PC-9 (cell line): Measurements from ENCODE around the gene SLC9A9. TPM values are rescaled to one million over a fixed set of nuclear protein-coding genes. Genes with fewer than 3 reads are reported as not detected.

Experiments used
- BruUV-seq: library from RNA; stranded (reverse); fragments of 400-500 nt; replicated peaks from 2 replicates; lab custom pipeline; 2021; lab: Mats Ljungman, UMichigan
- CTCF ChIA-PET: fragments of 300-600 bp; sonication (Branson Sonifier 250); formaldehyde crosslinking; loops from one replicate; lab custom pipeline; 2022; ENCODE audit warnings: antibody characterized with exemption; lab: Charles Lee
- POLR2A ChIA-PET: fragments of 300-600 bp; sonication (Branson Sonifier 250); formaldehyde crosslinking; loops from one replicate; lab custom pipeline; 2022; ENCODE audit warnings: antibody characterized with exemption; ENCODE audit not compliant: unreplicated experiment; lab: Charles Lee
- DNase-seq, 2 experiments: peaks; one replicate each; pipeline versions ENCODE4 v3.0.0 to v3.0.0-alpha.2; 2015 to 2022; ENCODE audit warnings: mixed read lengths in 1 of 2
- H2AFZ ChIP-seq: fragments of 200-600 bp; sonication (generic); 2 replicates; pipeline ENCODE4 v1.8.1; 2017; ENCODE audit warnings: antibody characterized with exemption
- H3F3A ChIP-seq: fragments of 200-600 bp; sonication (generic); 2 replicates; pipeline ENCODE4 v1.8.1; 2017; ENCODE audit warnings: antibody characterized with exemption, mild to moderate bottlenecking, low read depth; ENCODE audit not compliant: insufficient read depth
- H3K27ac ChIP-seq: fragments of 200-600 bp; sonication (generic); 2 replicates; pipeline ENCODE4 v1.6.1; 2016; ENCODE audit warnings: mixed run types
- H3K27me3 ChIP-seq: fragments of 200-600 bp; sonication (generic); 2 replicates; pipeline ENCODE4 v1.6.1; 2016; ENCODE audit warnings: low read depth, mixed run types; ENCODE audit not compliant: insufficient read depth
- H3K36me3 ChIP-seq: fragments of 200-600 bp; sonication (generic); 2 replicates; pipeline ENCODE4 v1.6.1; 2016; ENCODE audit warnings: low read depth, mixed run types
- H3K4me1 ChIP-seq: fragments of 200-600 bp; sonication (generic); replicated peaks from 2 replicates; pipeline ENCODE4 v1.6.1; 2016; ENCODE audit warnings: mixed run types; ENCODE audit not compliant: insufficient read depth
- H3K4me2 ChIP-seq: fragments of 200-600 bp; sonication (generic); 2 replicates; pipeline ENCODE4 v1.6.1; 2017; ENCODE audit warnings: mixed run types
- H3K4me3 ChIP-seq: fragments of 200-600 bp; sonication (generic); 2 replicates; pipeline ENCODE4 v1.6.1; 2016; ENCODE audit warnings: mixed run types
- H3K79me2 ChIP-seq: fragments of 200-600 bp; sonication (generic); 2 replicates; pipeline ENCODE4 v1.6.1; 2017; ENCODE audit warnings: low read depth, mixed run types
- H3K9me2 ChIP-seq: fragments of 200-600 bp; sonication (generic); 2 replicates; pipeline ENCODE4 v1.8.1; 2017; ENCODE audit warnings: mild to moderate bottlenecking; ENCODE audit not compliant: insufficient read depth
- H3K9me3 ChIP-seq: fragments of 200-600 bp; sonication (generic); 2 replicates; pipeline ENCODE4 v1.8.1; 2016; ENCODE audit warnings: low read depth; ENCODE audit not compliant: insufficient read depth
- H4K20me1 ChIP-seq: fragments of 200-600 bp; sonication (generic); 2 replicates; pipeline ENCODE4 v1.8.1; 2017; ENCODE audit not compliant: insufficient read depth
- EZH2 ChIP-seq: fragments of 200-600 bp; sonication (generic); IDR thresholded peaks from 2 replicates; pipeline ENCODE4 v1.8.0; 2017; ENCODE audit warnings: antibody characterized with exemption, low read depth
- intact Hi-C: fragments of 100-400 bp; cut with micrococcal nuclease; formaldehyde crosslinking; loops from one replicate; pipeline ENCODE4 v1.10.0; 2022; ENCODE audit not compliant: unreplicated experiment
- total RNA-seq: library from RNA; stranded (reverse); gene quantifications from 2 replicates; pipeline ENCODE4 v1.2.3, GENCODE V29; 2021
- TF ChIP-seq, protein P1 (sequence below): fragments of 200-600 bp; sonication (generic); conservative IDR thresholded peaks from 2 replicates; pipeline ENCODE4 v1.6.1; 2017; ENCODE audit warnings: mixed run types, antibody characterized with exemption, mild to moderate bottlenecking, moderate library complexity

The SLC9A9 gene
- total RNA-seq, 1 experiment from 2014 or later: 1.7 TPM

DNA sequence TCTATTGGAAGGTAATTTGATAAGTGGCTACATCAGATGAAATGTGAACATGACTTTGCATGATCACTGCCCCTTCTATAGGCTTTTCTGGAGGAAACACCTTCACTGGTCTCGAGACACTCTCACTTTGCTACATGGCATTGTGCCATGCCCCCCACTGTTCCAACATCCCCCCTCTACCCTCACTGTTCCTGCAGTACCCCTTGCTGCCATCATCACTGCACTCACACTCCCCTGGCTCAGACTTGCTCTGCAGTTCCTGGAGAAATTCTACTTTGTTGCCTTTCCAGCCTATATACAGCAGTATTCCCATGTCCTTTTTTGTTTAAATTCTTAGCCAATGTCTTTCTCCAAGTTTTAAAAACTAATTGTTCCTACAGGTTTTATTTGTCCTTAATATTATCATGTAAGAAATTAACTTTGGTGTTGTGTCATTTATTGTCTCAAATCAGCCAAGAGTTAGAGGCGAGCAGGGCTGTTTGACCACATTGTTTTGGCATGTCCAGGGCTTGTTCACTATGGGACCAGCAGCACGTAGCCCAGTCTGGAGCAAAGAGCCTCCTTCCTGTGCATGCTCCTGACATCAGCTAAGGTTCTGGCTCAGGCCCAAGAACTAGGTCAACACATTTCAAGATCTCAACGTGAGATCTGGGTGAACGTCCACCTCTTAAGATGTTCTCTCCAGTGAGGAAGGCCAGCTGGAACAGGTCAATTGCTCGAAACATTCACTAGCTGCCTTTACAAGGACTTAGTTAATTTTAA lies 246.4 kb downstream of the SLC9A9 start:
- Histone ChIP-seq H3K9me3 (no peaks in the 10 kb centered on the region), H4K20me1 (no peaks in the 10 kb centered on the region), H3K27me3 (no peaks in the 10 kb centered on the region), H3K4me2 (no peak overlapping the region), H3F3A (no peaks in the 10 kb centered on the region), H2AFZ (no peak overlapping the region), H3K4me1 (no peaks in the 10 kb centered on the region), H3K9me2 (no peaks in the 10 kb centered on the region), H3K27ac (no peak overlapping the region), H3K79me2 (no peaks in the 10 kb centered on the region), H3K36me3 (no peaks in the 10 kb centered on the region), H3K4me3 (no peak overlapping the region)
- no peak for TF ChIP-seq EZH2
- TF ChIP-seq, protein P1, sequence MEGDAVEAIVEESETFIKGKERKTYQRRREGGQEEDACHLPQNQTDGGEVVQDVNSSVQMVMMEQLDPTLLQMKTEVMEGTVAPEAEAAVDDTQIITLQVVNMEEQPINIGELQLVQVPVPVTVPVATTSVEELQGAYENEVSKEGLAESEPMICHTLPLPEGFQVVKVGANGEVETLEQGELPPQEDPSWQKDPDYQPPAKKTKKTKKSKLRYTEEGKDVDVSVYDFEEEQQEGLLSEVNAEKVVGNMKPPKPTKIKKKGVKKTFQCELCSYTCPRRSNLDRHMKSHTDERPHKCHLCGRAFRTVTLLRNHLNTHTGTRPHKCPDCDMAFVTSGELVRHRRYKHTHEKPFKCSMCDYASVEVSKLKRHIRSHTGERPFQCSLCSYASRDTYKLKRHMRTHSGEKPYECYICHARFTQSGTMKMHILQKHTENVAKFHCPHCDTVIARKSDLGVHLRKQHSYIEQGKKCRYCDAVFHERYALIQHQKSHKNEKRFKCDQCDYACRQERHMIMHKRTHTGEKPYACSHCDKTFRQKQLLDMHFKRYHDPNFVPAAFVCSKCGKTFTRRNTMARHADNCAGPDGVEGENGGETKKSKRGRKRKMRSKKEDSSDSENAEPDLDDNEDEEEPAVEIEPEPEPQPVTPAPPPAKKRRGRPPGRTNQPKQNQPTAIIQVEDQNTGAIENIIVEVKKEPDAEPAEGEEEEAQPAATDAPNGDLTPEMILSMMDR: no peak
- no TSS peak for BruUV-seq
- intact Hi-C loops: no loop called here
- ChIA-PET POLR2A (no interaction called here), CTCF (no interaction called here)
- no peak for DNase-seq

DNA sequence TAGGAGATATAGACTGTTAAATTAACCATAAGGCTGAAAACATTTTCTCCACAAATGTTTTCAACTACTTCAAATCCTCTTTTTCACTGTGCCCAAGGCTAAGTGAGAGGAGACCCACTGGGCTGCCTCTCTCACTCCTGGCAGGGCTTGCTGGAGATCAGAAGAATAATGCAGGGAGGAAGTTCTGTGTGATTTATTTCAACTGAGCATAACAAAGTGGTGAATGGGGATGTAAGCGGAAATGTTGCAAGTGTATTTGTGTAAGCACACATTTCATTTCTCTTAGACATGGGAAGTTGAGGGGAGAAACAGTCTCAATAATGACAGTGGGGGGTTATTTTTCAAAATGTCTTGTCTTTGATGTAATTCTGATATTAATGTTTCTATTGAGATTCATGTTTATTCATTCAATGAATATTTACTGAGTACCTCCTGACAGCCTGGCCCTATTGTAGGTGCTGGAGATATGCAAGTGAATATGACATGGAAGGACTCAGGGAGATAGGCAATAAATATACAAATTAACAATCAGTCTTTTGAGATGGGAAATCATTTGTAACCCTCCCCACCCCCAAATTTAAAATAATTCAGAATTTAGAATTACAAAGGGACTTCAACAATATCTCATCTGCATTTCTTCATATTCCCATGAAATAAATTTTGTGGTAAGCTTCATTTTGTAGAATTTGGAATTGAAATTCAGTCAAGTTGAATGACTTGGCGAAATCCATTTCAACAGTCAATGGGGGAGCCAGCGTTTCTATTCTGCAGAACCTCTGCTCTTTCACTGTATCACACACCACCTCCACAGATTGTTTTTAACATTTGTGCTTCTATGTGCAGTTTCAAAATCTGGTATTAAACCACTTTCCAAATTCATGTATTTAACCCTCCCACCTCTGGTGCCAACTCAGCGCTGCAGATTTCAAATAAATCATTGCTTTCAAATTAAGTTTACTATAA lies 247.2 kb downstream of the SLC9A9 start:
- Histone ChIP-seq H3K9me3 (no peaks in the 10 kb centered on the region), H3F3A (no peaks in the 10 kb centered on the region), H4K20me1 (no peaks in the 10 kb centered on the region), H3K36me3 (no peaks in the 10 kb centered on the region), H3K4me2 (no peak overlapping the region), H3K79me2 (no peaks in the 10 kb centered on the region), H3K27ac (no peak overlapping the region), H3K9me2 (no peaks in the 10 kb centered on the region), H3K4me3 (no peak overlapping the region), H2AFZ (no peak overlapping the region), H3K27me3 (no peaks in the 10 kb centered on the region), H3K4me1 (no peaks in the 10 kb centered on the region)
- BruUV-seq: no TSS peak
- TF ChIP-seq EZH2: no peak
- TF ChIP-seq, protein P1: no peak
- intact Hi-C loops: no loop called here
- ChIA-PET CTCF (no interaction called here), POLR2A (no interaction called here)
- DNase-seq: no peak

DNA sequence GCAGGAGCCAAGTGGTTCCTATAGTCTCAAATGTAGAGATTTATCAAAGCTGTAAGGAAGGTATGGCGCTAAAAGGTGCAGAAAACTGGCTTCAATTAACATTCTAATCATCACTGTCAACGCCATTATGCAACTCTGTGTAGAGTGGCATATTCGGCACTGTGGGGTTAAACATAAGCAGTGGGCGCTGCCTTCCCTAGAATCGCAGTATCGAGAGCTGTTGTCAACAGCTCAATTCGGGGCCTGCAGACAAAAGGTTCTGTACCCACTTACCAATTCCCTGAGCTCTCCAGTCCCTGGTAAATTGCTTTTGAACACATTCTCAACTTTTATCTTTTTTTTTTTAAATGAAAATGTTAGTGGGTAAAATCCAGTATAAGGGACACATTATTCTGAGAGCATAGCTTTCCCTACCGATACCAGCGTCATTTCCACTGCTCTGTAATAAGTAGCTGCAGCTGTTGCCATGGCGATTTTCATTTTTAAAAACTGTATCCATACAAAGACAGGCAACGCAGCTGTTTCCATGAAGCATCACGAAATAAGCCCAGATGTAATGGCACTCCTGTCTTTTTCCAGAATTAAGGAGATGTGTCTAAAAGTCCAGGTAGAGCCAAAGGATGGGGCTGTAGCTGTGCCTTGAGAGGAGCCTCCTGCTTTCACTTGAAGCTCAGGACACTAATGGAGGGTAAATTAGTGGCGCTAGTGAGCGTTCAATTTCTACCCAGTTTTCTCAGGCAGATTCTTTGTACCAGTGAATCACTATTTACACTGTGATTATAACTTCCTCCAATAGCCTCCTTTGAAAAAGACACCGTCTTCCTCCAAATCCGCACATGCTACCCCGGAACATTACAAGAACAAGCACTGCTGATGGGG lies 250.3 kb downstream of the SLC9A9 start:
- Histone ChIP-seq H4K20me1 (no peaks in the 10 kb centered on the region), H3K9me3 (no peaks in the 10 kb centered on the region), H3K27ac (no peak overlapping the region), H2AFZ (no peak overlapping the region), H3K4me2 (no peak overlapping the region), H3K4me3 (no peak overlapping the region), H3K36me3 (no peaks in the 10 kb centered on the region), H3K9me2 (no peaks in the 10 kb centered on the region), H3K4me1 (no peaks in the 10 kb centered on the region), H3K79me2 (no peaks in the 10 kb centered on the region), H3K27me3 (no peaks in the 10 kb centered on the region), H3F3A (no peaks in the 10 kb centered on the region)
- ChIA-PET CTCF (interaction anchor here (0.6 kb wide), 1 partner anchor 1190 kb away, joined by 3 read pairs; no protein-coding TSS in a partner anchor), POLR2A (no interaction called here)
- BruUV-seq: no TSS peak
- no peak for TF ChIP-seq EZH2
- TF ChIP-seq, protein P1: no peak
- intact Hi-C loops: no loop called here
- DNase-seq: no peak
